K562 (cell line): ENCODE measurements around the gene SETD3. TPM values are rescaled to one million over a fixed set of nuclear protein-coding genes. Genes with fewer than 3 reads are reported as not detected.

ENCODE experiments used
- ATAC-seq: fragments of 200-7000 bp; cut with Tn5 transposase; 3 replicates; pipeline ENCODE4 v1.9.1; 2020; ENCODE audit warnings: moderate library complexity
- BruUV-seq: library from RNA; stranded (reverse); fragments of 400-500 nt; replicated peaks from 2 replicates; lab custom pipeline; 2021; lab: Mats Ljungman, UMichigan
- CTCF ChIA-PET: fragments of 300-600 bp; formaldehyde crosslinking; extraction: SDS; loops from one replicate; lab custom pipeline; 2021; ENCODE audit warnings: low intra/inter-chr PET ratio; lab: Yijun Ruan, JAX
- POLR2A ChIA-PET: fragments of 300-600, 350-650 bp; sonication (Branson Sonifier 250); formaldehyde crosslinking; extraction: SDS; loops from one replicate; lab custom pipeline; 2021; ENCODE audit warnings: antibody characterized with exemption, inconsistent platforms; lab: Yijun Ruan, JAX
- DNase-seq, 4 experiments: peaks; one replicate each; pipeline versions ENCODE4 v3.0.0 to v3.0.0-alpha.2; 2011 to 2018; ENCODE audit warnings: low spot score in 3 of 4, mixed read lengths in 3 of 4; ENCODE audit errors: extremely low read depth in 1 of 4
- FAIRE-seq: peaks from 2 replicates; lab custom pipeline; 2011; peaks lifted over from hg19 to GRCh38; lab: Jason Lieb, UNC
- H2AFZ ChIP-seq: 2 replicates; pipeline ENCODE4 v1.6.0; 2011; ENCODE audit warnings: low read depth, low read length, control low read depth, inconsistent platforms
- H3K27ac ChIP-seq: fragments of 200-600 bp; 3 replicates; pipeline ENCODE4 v1.8.0; 2011; ENCODE audit warnings: low read depth, mild to moderate bottlenecking, control low read depth, inconsistent platforms, low read length, moderate library complexity, mixed read lengths; ENCODE audit errors: extremely low read depth
- H3K27me3 ChIP-seq, 2 experiments: fragments of 300-600 bp in 1 of 2; 2 replicates in 1 of 2; 3 replicates in 1 of 2; pipeline versions ENCODE4 v1.6.0 to v1.8.0; 2011; ENCODE audit warnings: inconsistent platforms in 2 of 2, low read length in 2 of 2, mild to moderate bottlenecking in 1 of 2, mixed read lengths in 1 of 2, moderate library complexity in 1 of 2; ENCODE audit not compliant: control insufficient read depth in 2 of 2, insufficient read depth in 2 of 2
- H3K36me3 ChIP-seq: fragments of 300-600 bp; 3 replicates; pipeline ENCODE4 v1.8.0; 2011; ENCODE audit warnings: mild to moderate bottlenecking, low read length, inconsistent platforms; ENCODE audit not compliant: control insufficient read depth, insufficient read depth
- H3K4me1 ChIP-seq, 2 experiments: fragments of 200-600 bp in 1 of 2; replicated peaks in 1 of 2; 2 replicates in 1 of 2; 3 replicates in 1 of 2; pipeline versions ENCODE4 v1.5.1 to v1.8.0; 2011; ENCODE audit warnings: inconsistent platforms in 2 of 2, low read length in 2 of 2, mild to moderate bottlenecking in 1 of 2, mixed read lengths in 1 of 2, moderate library complexity in 1 of 2; ENCODE audit not compliant: control insufficient read depth in 2 of 2, insufficient read depth in 2 of 2
- H3K4me2 ChIP-seq: 2 replicates; pipeline ENCODE4 v1.6.1; 2011; ENCODE audit warnings: low read length, control low read depth, inconsistent platforms, mixed read lengths; ENCODE audit not compliant: insufficient read depth
- H3K4me3 ChIP-seq: fragments of 200-600 bp; sonication (generic), shearing (Covaris generic); 2 replicates; pipeline ENCODE4 v1.5.1; 2016; ENCODE audit warnings: control low read depth, inconsistent platforms
- H3K79me2 ChIP-seq: fragments of 200-600 bp; 3 replicates; pipeline ENCODE4 v1.8.0; 2011; ENCODE audit warnings: low read length, inconsistent platforms; ENCODE audit not compliant: control insufficient read depth, insufficient read depth
- H3K9ac ChIP-seq, 2 experiments: 2 replicates each; pipeline versions ENCODE4 v1.6.0 to v1.6.1; 2011; ENCODE audit warnings: low read depth in 2 of 2, low read length in 2 of 2, control low read depth in 1 of 2, inconsistent platforms in 1 of 2, mild to moderate bottlenecking in 1 of 2, mixed read lengths in 1 of 2; ENCODE audit not compliant: insufficient read depth in 1 of 2
- H3K9me1 ChIP-seq: one replicate; pipeline ENCODE4 v1.6.0; 2011; ENCODE audit warnings: inconsistent platforms, mild to moderate bottlenecking, low read length, moderate library complexity; ENCODE audit not compliant: control insufficient read depth, insufficient read depth
- H3K9me3 ChIP-seq: replicated peaks from 2 replicates; pipeline ENCODE4 v1.5.1; 2011; ENCODE audit warnings: low read depth, low read length, inconsistent platforms; ENCODE audit not compliant: control insufficient read depth, insufficient read depth
- H4K20me1 ChIP-seq: replicated peaks from 2 replicates; pipeline ENCODE4 v1.6.1; 2011; ENCODE audit warnings: low read length, inconsistent platforms, mixed read lengths; ENCODE audit not compliant: control insufficient read depth, insufficient read depth
- CHAMP1 ChIP-seq: fragments of 450-650 bp; IDR thresholded peaks from 2 replicates; pipeline ENCODE4 v1.6.1; 2016; ENCODE audit warnings: mild to moderate bottlenecking
- CTCF ChIP-seq, 3 experiments: IDR thresholded peaks in 2 of 3; conservative IDR thresholded peaks in 1 of 3; 2 replicates each; pipeline ENCODE4 v1.5.1; 2011 to 2012; ENCODE audit warnings: low read length in 3 of 3, mild to moderate bottlenecking in 3 of 3, control low read depth in 2 of 3, improper control_type of control experiment in 1 of 3, inconsistent platforms in 1 of 3, low read depth in 1 of 3, mixed read lengths in 1 of 3, moderate library complexity in 1 of 3; ENCODE audit not compliant: insufficient read depth in 2 of 3
- GTF3C2 ChIP-seq: IDR thresholded peaks from 3 replicates; pipeline ENCODE4 v1.6.1; 2011; ENCODE audit warnings: borderline replicate concordance, mild to moderate bottlenecking, moderate library complexity; ENCODE audit not compliant: insufficient read length; ENCODE audit errors: extremely low read depth
- JUN ChIP-seq, 2 experiments: sonication (generic) in 1 of 2; formaldehyde crosslinking in 1 of 2; IDR thresholded peaks; 2 replicates each; pipeline versions ENCODE4 v1.6.1 to v1.8.0; 2012 to 2022; ENCODE audit warnings: borderline replicate concordance in 2 of 2, mild to moderate bottlenecking in 2 of 2, improper control_type of control experiment in 1 of 2, low read depth in 1 of 2, low read length in 1 of 2, missing genetic modification reagents in 1 of 2
- KDM2B ChIP-seq: fragments of 250-450 bp; sonication (Bioruptor Pico); IDR thresholded peaks from 2 replicates; pipeline ENCODE4 v1.8.0; 2021; ENCODE audit warnings: mild to moderate bottlenecking, moderate library complexity
- LCOR ChIP-seq: sonication (generic); formaldehyde crosslinking; IDR thresholded peaks from 2 replicates; pipeline ENCODE4 v1.8.0; 2022; ENCODE audit warnings: mild to moderate bottlenecking, missing genetic modification reagents
- NONO ChIP-seq, 2 experiments: fragments of 200-400 bp in 1 of 2; fragments of 450-650 bp in 1 of 2; formaldehyde crosslinking in 1 of 2; IDR thresholded peaks; 2 replicates each; pipeline ENCODE4 v1.6.1; 2017; ENCODE audit warnings: low read depth in 2 of 2, mild to moderate bottlenecking in 2 of 2, moderate library complexity in 2 of 2, low read length in 1 of 2
- NR4A1 ChIP-seq, 2 experiments: fragments of 250-450 bp in 1 of 2; fragments of 450-650 bp in 1 of 2; sonication (Bioruptor Pico) in 1 of 2; IDR thresholded peaks; 2 replicates each; pipeline versions ENCODE4 v1.4.0 to v1.6.1; 2016 to 2020; ENCODE audit warnings: mild to moderate bottlenecking in 2 of 2, missing compliant biosample characterization in 1 of 2, missing genetic modification characterization in 1 of 2, moderate library complexity in 1 of 2
- NUFIP1 ChIP-seq: fragments of 450-650 bp; IDR thresholded peaks from 2 replicates; pipeline ENCODE4 v1.6.1; 2018; ENCODE audit not compliant: partially characterized antibody
- SMC3 ChIP-seq: conservative IDR thresholded peaks from 2 replicates; pipeline ENCODE4 v1.6.1; 2011; ENCODE audit warnings: low read depth, low read length, improper control_type of control experiment; ENCODE audit not compliant: insufficient read depth
- TRIM24 ChIP-seq, 2 experiments: fragments of 450-650 bp; IDR thresholded peaks; 2 replicates each; pipeline ENCODE4 v1.6.1; 2016
- ZNF174 ChIP-seq: fragments of 250-450 bp; sonication (Bioruptor Pico); IDR thresholded peaks from 2 replicates; pipeline ENCODE4 v1.4.0; 2020; ENCODE audit warnings: mild to moderate bottlenecking
- WGBS: fragments of 100-300 bp; shearing (Covaris generic); methylation state at CpG from one replicate; pipeline ENCODE4 v1.1.6; 2016; ENCODE audit warnings: low coverage, mixed read lengths; ENCODE audit not compliant: insufficient coverage; ENCODE audit errors: missing lambda C conversion rate; 5-methylcytosine and 5-hydroxymethylcytosine counted together
- in situ Hi-C: fragments of 300-500 bp; cut with MboI; formaldehyde crosslinking; loops from 4 replicates; pipeline ENCODE4 v1.15.0; 2018; ENCODE audit warnings: inconsistent platforms, mixed read lengths
- intact Hi-C: fragments of 100-400 bp; cut with micrococcal nuclease; formaldehyde crosslinking; loops from 2 replicates; pipeline ENCODE4 v1.14.2; 2022
- polyA plus RNA-seq, 8 experiments: library from polyadenylated mRNA; depleted of rRNA in 4 of 8; stranded (reverse) in 5 of 8; unstranded in 3 of 8; fragments of >200 nt; fragmentation: Nextera tagmentation in 2 of 8; fragmentation: Illumina TruSeq in 1 of 8; extraction: Ambion mirVana in 2 of 8; extraction: Trizol in 1 of 8; gene quantifications; 2 replicates each; pipeline versions ENCODE4 v1.2.1 to v1.2.3, GENCODE V29; 2011 to 2014; ENCODE audit warnings: inconsistent platforms in 1 of 8, missing spikeins in 1 of 8
- total RNA-seq, 7 experiments: library from RNA; depleted of rRNA in 6 of 7; stranded (reverse); fragments of >200 nt in 6 of 7; fragmentation: Illumina TruSeq in 2 of 7; extraction: Trizol in 2 of 7; gene quantifications; 2 replicates each; pipeline versions ENCODE4 v1.2.1 to v1.2.3, GENCODE V29; 2011 to 2021; ENCODE audit warnings: low replicate concordance in 1 of 7

SETD3 gene
- total and polyA plus RNA-seq, 9 of the 15 experiments (the other 6 are each of a cell fraction or from before 2014, with no cell fraction given) = 8.5 to 35.9 (median 26.5) TPM

GRCh38 chr14:99408971-99409289, 71.7 kb downstream of the SETD3 start (continued):
- TF ChIP-seq NONO (IDR thresholded peaks at IDR 0.05; ENCODE audit: low read depth in 2 of 2, low read length in 1 of 2) = no peak

GRCh38 chr14:99408286-99408970, 72.2 kb downstream of the SETD3 start:
- BruUV-seq = no TSS peak
- FAIRE-seq (no peak), ATAC-seq (no peak), DNase-seq (no peak)
- Histone ChIP-seq H3K9me3 (no peaks in the 10 kb centered on the region), H3K36me3 (peaks cover 29% of the 10 kb centered on the region; the same call in 2 of the 3 replicates), H4K20me1 (no peaks in the 10 kb centered on the region), H3K9ac (no peak overlapping the region), H3K79me2 (no peaks in the 10 kb centered on the region), H3K4me2 (no peak overlapping the region), H3K4me1 (no peaks in the 10 kb centered on the region), H3K27me3 (no peaks in the 10 kb centered on the region), H2AFZ (no peak overlapping the region), H3K4me3 (no peak overlapping the region), H3K9me1 (no peaks in the 10 kb centered on the region), H3K27ac (no peak overlapping the region)
- ChIA-PET POLR2A (interaction anchor here (0.6 kb wide), 1 partner anchor 1890 kb away, joined by 4 read pairs; no protein-coding TSS in a partner anchor), CTCF (no interaction called here)
- intact Hi-C loops = no loop called here
- 87% methylated on average over 5 of the region's 8 CpGs for WGBS
- in situ Hi-C loops = no loop called here
- TF ChIP-seq GTF3C2 (no peak), TRIM24 (IDR thresholded peaks at IDR 0.05) (no peak), ZNF174 (CRISPR knock-in tag) (no peak), JUN (IDR thresholded peaks at IDR 0.05; ENCODE audit: borderline replicate concordance, low read depth, low read length) (no peak), JUN (CRISPR knock-in tag; IDR thresholded peaks at IDR 0.05; ENCODE audit: borderline replicate concordance) (no peak), LCOR (CRISPR knock-in tag) (no peak), NUFIP1 (no peak), CTCF (IDR thresholded peaks at IDR 0.05 in 2 of 3, conservative IDR thresholded peaks at IDR 0.05 in 1 of 3; ENCODE audit: insufficient read depth in 2 of 3, low read depth in 1 of 3, low read length in 3 of 3) (no peak), CHAMP1 (no peak), NR4A1 (CRISPR knock-in tag; IDR thresholded peaks at IDR 0.05) (no peak), NR4A1 (tag; IDR thresholded peaks at IDR 0.05) (no peak), KDM2B (CRISPR knock-in tag) (no peak), SMC3 (no peak)
